Skeletal muscle satellite cell (primary cell): ENCODE data around the gene ASXL1.

Experiments used
- H3K27me3 ChIP-seq: 2 replicates; pipeline ENCODE4 v1.7.0; 2013; ENCODE audit warnings: low read length; ENCODE audit not compliant: control insufficient read depth, insufficient read depth
- H3K36me3 ChIP-seq: 2 replicates; pipeline ENCODE4 v1.7.0; 2013; ENCODE audit warnings: mild to moderate bottlenecking, control low read depth, low read length; ENCODE audit not compliant: insufficient read depth
- H3K4me1 ChIP-seq: 2 replicates; pipeline ENCODE4 v1.7.0; 2013; ENCODE audit warnings: low read length; ENCODE audit not compliant: control insufficient read depth, insufficient read depth
- H3K4me2 ChIP-seq: 2 replicates; pipeline ENCODE4 v1.7.0; 2013; ENCODE audit warnings: mild to moderate bottlenecking, low read length
- H3K4me3 ChIP-seq: 2 replicates; pipeline ENCODE4 v1.7.0; 2013; ENCODE audit warnings: low read length
- H3K9ac ChIP-seq: 2 replicates; pipeline ENCODE4 v1.7.0; 2013; ENCODE audit warnings: mild to moderate bottlenecking, low read depth, low read length, moderate library complexity
- H3K9me3 ChIP-seq: replicated peaks from 2 replicates; pipeline ENCODE4 v1.7.0; 2013; ENCODE audit warnings: mild to moderate bottlenecking, control low read depth, low read length

The ASXL1 gene

GRCh38 chr20:32445539-32446273 is 87.6 kb downstream of the ASXL1 start:
- Histone ChIP-seq H3K4me2 (no peak overlapping the region), H3K9me3 (no peaks in the 10 kb centered on the region), H3K36me3 (peaks cover 31% of the 10 kb centered on the region), H3K4me1 (no peaks in the 10 kb centered on the region), H3K4me3 (no peak overlapping the region), H3K27me3 (no peaks in the 10 kb centered on the region), H3K9ac (no peak overlapping the region)

- Histone ChIP-seq H3K9ac (no peak overlapping the region), H3K36me3 (peaks cover 24% of the 10 kb centered on the region), H3K9me3 (no peaks in the 10 kb centered on the region), H3K4me3 (no peak overlapping the region), H3K4me1 (no peaks in the 10 kb centered on the region), H3K27me3 (no peaks in the 10 kb centered on the region), H3K4me2 (no peak overlapping the region)
These were observed 88.4 kb downstream of the ASXL1 start for GRCh38 chr20:32446301-32447100.

GRCh38 chr20:32447136-32448027 is 89.3 kb downstream of the ASXL1 start:
- peaks cover 27% of the 10 kb centered on the region for H3K36me3 ChIP-seq
- H3K27me3 ChIP-seq: no peaks in the 10 kb centered on the region
- H3K9ac ChIP-seq: no peak overlapping the region
- no peak overlapping the region for H3K4me2 ChIP-seq
- no peaks in the 10 kb centered on the region for H3K9me3 ChIP-seq
- H3K4me3 ChIP-seq: no peak overlapping the region
- no peaks in the 10 kb centered on the region for H3K4me1 ChIP-seq

- Histone ChIP-seq H3K4me1 (no peaks in the 10 kb centered on the region), H3K36me3 (peaks cover 27% of the 10 kb centered on the region), H3K4me2 (no peak overlapping the region)
These were observed 90.3 kb downstream of the ASXL1 start for GRCh38 chr20:32448306-32449056.

GRCh38 chr20:32449057-32449889 is 91.1 kb downstream of the ASXL1 start:
- Histone ChIP-seq H3K36me3 (peaks cover 27% of the 10 kb centered on the region), H3K9me3 (no peaks in the 10 kb centered on the region), H3K27me3 (no peaks in the 10 kb centered on the region), H3K9ac (no peak overlapping the region), H3K4me3 (no peak overlapping the region), H3K4me1 (no peaks in the 10 kb centered on the region), H3K4me2 (no peak overlapping the region)

More at GRCh38 chr20:32448306-32449056, 90.3 kb downstream of the ASXL1 start:
- Histone ChIP-seq H3K9ac (no peak overlapping the region), H3K27me3 (no peaks in the 10 kb centered on the region), H3K9me3 (no peaks in the 10 kb centered on the region), H3K4me3 (no peak overlapping the region)

DNA sequence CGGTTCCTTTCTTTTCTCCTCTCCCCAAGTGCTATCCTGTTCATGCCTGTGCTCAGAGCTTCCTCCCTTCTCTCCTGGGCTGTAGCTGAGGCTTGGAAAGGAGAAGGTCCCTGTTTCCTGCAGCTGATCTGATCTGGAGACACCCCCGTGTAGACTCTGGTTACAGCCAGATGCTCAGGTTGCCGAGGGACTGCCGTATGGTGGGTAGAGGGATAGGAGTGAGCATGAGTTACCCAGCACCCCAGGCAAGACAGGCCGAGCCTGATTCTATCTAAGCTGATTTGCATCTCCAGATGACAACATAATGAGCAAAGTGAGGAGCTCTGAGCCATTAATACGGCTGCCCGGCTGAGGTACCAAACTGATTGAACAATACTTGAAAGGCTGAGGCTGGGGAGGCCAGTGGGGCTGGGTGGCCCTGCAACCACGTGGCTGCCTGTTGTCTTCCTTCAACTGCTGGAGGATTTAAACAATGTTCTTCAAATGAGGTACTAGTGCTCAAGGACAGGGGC is 91.8 kb downstream of the ASXL1 start:
- no peaks in the 10 kb centered on the region for H3K4me1 ChIP-seq
- H3K4me3 ChIP-seq: no peak overlapping the region
- H3K27me3 ChIP-seq: no peaks in the 10 kb centered on the region
- no peaks in the 10 kb centered on the region for H3K9me3 ChIP-seq
- H3K4me2 ChIP-seq: no peak overlapping the region
- peaks cover 27% of the 10 kb centered on the region for H3K36me3 ChIP-seq
- H3K9ac ChIP-seq: no peak overlapping the region

- H3K36me3 ChIP-seq: peaks cover 22% of the 10 kb centered on the region
These were observed 92.4 kb downstream of the ASXL1 start for GRCh38 chr20:32450484-32451061.

GRCh38 chr20:32451340-32451681 is 93.2 kb downstream of the ASXL1 start:
- Histone ChIP-seq H3K4me2 (no peak overlapping the region), H3K27me3 (no peaks in the 10 kb centered on the region), H3K36me3 (peaks cover 22% of the 10 kb centered on the region), H3K9me3 (no peaks in the 10 kb centered on the region), H3K4me1 (no peaks in the 10 kb centered on the region), H3K4me3 (no peak overlapping the region), H3K9ac (no peak overlapping the region)

More at GRCh38 chr20:32450484-32451061, 92.4 kb downstream of the ASXL1 start:
- no peak overlapping the region for H3K9ac ChIP-seq
- no peaks in the 10 kb centered on the region for H3K4me1 ChIP-seq
- no peak overlapping the region for H3K4me3 ChIP-seq
- H3K4me2 ChIP-seq: no peak overlapping the region
- no peaks in the 10 kb centered on the region for H3K9me3 ChIP-seq
- H3K27me3 ChIP-seq: no peaks in the 10 kb centered on the region

DNA sequence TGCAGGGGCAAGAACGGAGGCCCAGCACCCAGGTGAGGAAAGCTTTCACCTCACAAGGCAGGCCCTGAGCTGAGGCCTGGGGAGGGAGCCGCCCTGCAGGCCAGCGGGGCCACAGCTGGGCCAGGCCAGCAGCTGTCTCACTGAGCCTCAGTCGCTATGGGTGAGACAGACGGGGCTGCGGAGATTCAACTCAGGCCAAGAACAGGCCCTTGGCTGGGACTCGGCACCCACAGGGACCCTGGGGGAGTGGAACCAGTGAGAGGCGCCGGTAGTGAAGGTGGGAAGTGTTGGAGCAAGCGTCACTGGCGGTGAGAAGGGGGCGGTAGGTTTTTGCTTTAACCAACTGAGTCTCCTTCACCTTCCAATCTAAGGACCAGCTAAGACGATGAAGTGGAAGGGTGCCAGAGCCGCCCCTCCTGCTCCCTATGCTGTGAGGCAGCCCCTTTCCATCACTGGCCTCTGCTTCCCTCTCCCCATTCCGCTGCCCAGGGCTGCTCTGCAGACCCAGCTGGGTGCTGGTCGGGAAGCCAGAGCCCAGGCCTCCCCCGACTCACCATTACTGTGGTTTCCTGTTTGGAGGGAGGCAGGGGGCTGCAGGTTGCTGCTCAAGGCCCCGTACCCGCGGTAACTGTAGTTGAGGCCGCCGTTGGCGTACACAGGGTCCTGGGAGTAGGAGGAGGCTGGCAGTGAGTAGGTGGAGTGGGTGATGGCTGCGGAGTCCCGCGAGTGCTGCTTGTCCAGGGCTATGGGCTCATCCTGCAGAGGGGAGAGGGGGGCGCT is 93.7 kb downstream of the ASXL1 start:
- H3K4me1 ChIP-seq: peaks cover 4% of the 10 kb centered on the region
- no peak overlapping the region for H3K4me2 ChIP-seq
- no peak overlapping the region for H3K4me3 ChIP-seq
- H3K9ac ChIP-seq: no peak overlapping the region
- H3K27me3 ChIP-seq: no peaks in the 10 kb centered on the region
- H3K36me3 ChIP-seq: peaks cover 17% of the 10 kb centered on the region
- H3K9me3 ChIP-seq: no peaks in the 10 kb centered on the region
